Upper lobe of left lung (tissue), 4 donors: Measurements from ENCODE around the gene NDUFS1.

ENCODE experiments used
- CTCF ChIP-seq, 6 experiments: fragments of 450-650 bp in 4 of 6; fragments of 200-600 bp in 2 of 6; sonication (generic) in 2 of 6; IDR thresholded peaks; one replicate each; pipeline ENCODE4 v1.5.1; 2016 to 2019; ENCODE audit warnings: antibody characterized with exemption in 6 of 6
- EP300 ChIP-seq, 4 donors: sonication (generic); formaldehyde crosslinking; IDR thresholded peaks; one replicate each; pipeline ENCODE4 v1.5.1; 2017; ENCODE audit warnings: antibody characterized with exemption in 4 of 4, control low read depth in 2 of 4
- POLR2A ChIP-seq, 4 donors: fragments of 450-650 bp; IDR thresholded peaks; one replicate each; pipeline ENCODE4 v1.5.1; 2016 to 2017; ENCODE audit warnings: antibody characterized with exemption in 4 of 4, mild to moderate bottlenecking in 2 of 4
- POLR2AphosphoS5 ChIP-seq, 2 donors: sonication (generic); formaldehyde crosslinking; IDR thresholded peaks; one replicate each; pipeline ENCODE4 v1.5.1; 2017; ENCODE audit warnings: antibody characterized with exemption in 2 of 2

DNA sequence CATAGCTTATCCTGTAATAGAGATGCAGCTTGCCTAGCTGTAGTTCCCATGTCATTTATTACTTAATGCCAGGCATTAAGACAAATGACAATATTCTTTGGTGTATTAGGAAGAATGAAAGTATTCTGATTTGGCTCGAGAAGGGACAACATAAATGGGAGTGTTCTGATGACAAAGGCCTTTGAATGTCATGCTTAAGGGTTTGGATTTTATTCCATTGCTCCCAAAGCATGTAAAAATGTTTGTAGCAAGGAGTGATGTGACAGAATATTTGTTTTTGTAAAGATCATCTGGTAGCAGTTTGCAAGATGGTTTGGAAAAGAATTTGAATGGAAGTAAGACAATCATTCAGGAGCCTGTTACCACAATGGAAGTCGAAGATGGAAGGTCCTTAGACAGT lies 30.9 kb upstream of the NDUFS1 start:
- TF ChIP-seq POLR2A (IDR thresholded peaks at IDR 0.05): no peak
- TF ChIP-seq CTCF (IDR thresholded peaks at IDR 0.05): no peak
- TF ChIP-seq POLR2AphosphoS5 (IDR thresholded peaks at IDR 0.05): no peak
- no peak for TF ChIP-seq EP300 (IDR thresholded peaks at IDR 0.05)
